Measurements from ENCODE around the gene CHMP3.
"Not testable (repeated sequence)": the region's sequence is repeated elsewhere in the genome, so short reads cannot be mapped to it uniquely, and the experiment has no call there.

Gene CHMP3

GRCh38 chr2:86548165-86548912, 14.9 kb downstream of the CHMP3 start:
- FAIRE-seq; DNase-seq (ENCODE audit: insufficient read length, low spot score): not testable (repeated sequence)

GRCh38 chr2:86545296-86545924, 17.8 kb downstream of the CHMP3 start:
- not testable (repeated sequence) for DNase-seq (ENCODE audit: insufficient read length, low spot score); FAIRE-seq

GRCh38 chr2:86544278-86545099, 18.8 kb downstream of the CHMP3 start:
- FAIRE-seq; DNase-seq (ENCODE audit: insufficient read length, low spot score): not testable (repeated sequence)

- DNase-seq (ENCODE audit: insufficient read length, low spot score) (no peak), FAIRE-seq (no peak)
- no peak for TF ChIP-seq TAF1 (IDR thresholded peaks at IDR 0.05; ENCODE audit: low read depth, low read length)
- no peak for TF ChIP-seq POLR2AphosphoS5 (IDR thresholded peaks at IDR 0.05; ENCODE audit: low read depth, low read length)
- TF ChIP-seq POLR2A (IDR thresholded peaks at IDR 0.05; ENCODE audit: low read depth, low read length) = no peak
- no peak for TF ChIP-seq SPI1 (IDR thresholded peaks at IDR 0.05; ENCODE audit: low read depth, low read length)
- TF ChIP-seq POU2F2 (IDR thresholded peaks at IDR 0.05; ENCODE audit: low read depth, low read length) = no peak
- TF ChIP-seq PAX5 (IDR thresholded peaks at IDR 0.05; ENCODE audit: insufficient read depth, low read length, severe bottlenecking) = no peak
Measured at GRCh38 chr2:86543793-86544192, 19.4 kb downstream of the CHMP3 start.

DNA sequence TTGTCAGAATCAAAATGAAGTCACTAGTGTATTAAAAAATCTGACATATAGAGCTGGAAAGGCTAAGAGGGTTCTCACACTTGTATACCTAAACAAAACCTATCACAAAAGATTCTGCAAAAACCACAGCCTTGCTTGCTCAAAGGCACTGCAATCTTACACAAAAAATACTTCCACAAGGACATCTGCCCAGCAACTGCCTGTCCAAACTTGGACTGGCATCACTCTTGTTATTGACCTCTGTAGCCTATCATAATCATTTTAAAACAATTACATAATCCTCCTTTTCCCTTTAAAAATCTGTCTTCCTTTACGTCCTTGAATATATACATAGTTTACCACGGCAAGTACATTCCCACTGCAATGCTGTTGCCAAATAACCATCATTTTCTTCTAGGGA, 19.9 kb downstream of the CHMP3 start:
- no peak for DNase-seq (ENCODE audit: insufficient read length, low spot score)
- no peak for FAIRE-seq
- no peak for TF ChIP-seq POLR2AphosphoS5 (IDR thresholded peaks at IDR 0.05; ENCODE audit: low read depth, low read length)
- TF ChIP-seq PAX5 (IDR thresholded peaks at IDR 0.05; ENCODE audit: insufficient read depth, low read length, severe bottlenecking) = no peak
- no peak for TF ChIP-seq POU2F2 (IDR thresholded peaks at IDR 0.05; ENCODE audit: low read depth, low read length)
- TF ChIP-seq TAF1 (IDR thresholded peaks at IDR 0.05; ENCODE audit: low read depth, low read length) = no peak
- TF ChIP-seq POLR2A (IDR thresholded peaks at IDR 0.05; ENCODE audit: low read depth, low read length) = no peak
- TF ChIP-seq SPI1 (IDR thresholded peaks at IDR 0.05; ENCODE audit: low read depth, low read length) = no peak

- TF ChIP-seq PAX5 (IDR thresholded peaks at IDR 0.05; ENCODE audit: insufficient read depth, low read length, severe bottlenecking) = no peak
- no peak for TF ChIP-seq SPI1 (IDR thresholded peaks at IDR 0.05; ENCODE audit: low read depth, low read length)
- no peak for TF ChIP-seq POU2F2 (IDR thresholded peaks at IDR 0.05; ENCODE audit: low read depth, low read length)
- no peak for TF ChIP-seq POLR2A (IDR thresholded peaks at IDR 0.05; ENCODE audit: low read depth, low read length)
- TF ChIP-seq TAF1 (IDR thresholded peaks at IDR 0.05; ENCODE audit: low read depth, low read length) = no peak
- no peak for TF ChIP-seq POLR2AphosphoS5 (IDR thresholded peaks at IDR 0.05; ENCODE audit: low read depth, low read length)
- DNase-seq (ENCODE audit: insufficient read length, low spot score) (no peak), FAIRE-seq (no peak)
Measured at GRCh38 chr2:86542814-86543213, 20.4 kb downstream of the CHMP3 start.

DNA sequence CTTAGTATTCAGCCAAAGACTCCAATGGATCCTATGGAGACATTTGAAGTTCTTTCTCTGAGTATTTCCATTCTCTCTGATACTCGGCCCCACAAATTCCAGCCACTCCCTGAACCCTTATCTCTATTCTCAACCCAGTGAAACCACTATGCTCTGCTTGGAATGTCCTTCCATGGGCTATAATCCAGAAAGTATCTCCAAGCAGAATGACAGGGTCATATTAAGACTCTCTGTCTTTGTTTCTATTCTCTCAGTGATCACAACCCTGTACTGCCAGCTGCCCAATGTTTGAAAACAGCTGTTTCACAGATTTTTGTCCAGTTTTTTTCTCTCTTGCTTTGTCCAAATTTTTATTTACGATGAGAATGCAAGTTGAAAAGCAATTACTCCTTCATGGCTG, 21.9 kb downstream of the CHMP3 start:
- FAIRE-seq (no peak), DNase-seq (ENCODE audit: insufficient read length, low spot score) (no peak)
- no peak for TF ChIP-seq POLR2AphosphoS5 (IDR thresholded peaks at IDR 0.05; ENCODE audit: low read depth, low read length)

GRCh38 chr2:86533589-86533988, 29.7 kb downstream of the CHMP3 start:
- TF ChIP-seq SPI1 (IDR thresholded peaks at IDR 0.05; ENCODE audit: low read depth, low read length) (no peak), POU2F2 (IDR thresholded peaks at IDR 0.05; ENCODE audit: low read depth, low read length) (no peak)
- FAIRE-seq = no peak
- no peak for DNase-seq (ENCODE audit: insufficient read length, low spot score)

- DNase-seq (ENCODE audit: insufficient read length, low spot score) (no peak), FAIRE-seq (no peak)
- TF ChIP-seq POU2F2 (IDR thresholded peaks at IDR 0.05; ENCODE audit: low read depth, low read length) = no peak
- no peak for TF ChIP-seq POLR2A (IDR thresholded peaks at IDR 0.05; ENCODE audit: low read depth, low read length)
- no peak for TF ChIP-seq POLR2AphosphoS5 (IDR thresholded peaks at IDR 0.05; ENCODE audit: low read depth, low read length)
- no peak for TF ChIP-seq SPI1 (IDR thresholded peaks at IDR 0.05; ENCODE audit: low read depth, low read length)
- TF ChIP-seq PAX5 (IDR thresholded peaks at IDR 0.05; ENCODE audit: insufficient read depth, low read length, severe bottlenecking) = no peak
- no peak for TF ChIP-seq TAF1 (IDR thresholded peaks at IDR 0.05; ENCODE audit: low read depth, low read length)
Measured at GRCh38 chr2:86525421-86526340, 37.6 kb downstream of the CHMP3 start.

- DNase-seq (ENCODE audit: insufficient read length, low spot score) (no peak), FAIRE-seq (no peak)
- no peak for TF ChIP-seq POLR2A (IDR thresholded peaks at IDR 0.05; ENCODE audit: low read depth, low read length)
- no peak for TF ChIP-seq PAX5 (IDR thresholded peaks at IDR 0.05; ENCODE audit: insufficient read depth, low read length, severe bottlenecking)
- no peak for TF ChIP-seq POLR2AphosphoS5 (IDR thresholded peaks at IDR 0.05; ENCODE audit: low read depth, low read length)
- no peak for TF ChIP-seq SPI1 (IDR thresholded peaks at IDR 0.05; ENCODE audit: low read depth, low read length)
- TF ChIP-seq POU2F2 (IDR thresholded peaks at IDR 0.05; ENCODE audit: low read depth, low read length) = no peak
- TF ChIP-seq TAF1 (IDR thresholded peaks at IDR 0.05; ENCODE audit: low read depth, low read length) = no peak
Measured at GRCh38 chr2:86523491-86523890, 39.8 kb downstream of the CHMP3 start.

Measured in GM12891 (cell line).